GM19395 (cell line): ENCODE measurements around the gene RASL10B.

Source experiments
- ATAC-seq: cut with Tn5 transposase; IDR thresholded peaks from one replicate; pipeline ENCODE4 v1.9.1; 2021; ENCODE audit warnings: mild to moderate bottlenecking, moderate library complexity; ENCODE audit not compliant: unreplicated experiment

Gene RASL10B

GRCh38 chr17:35716897-35717465 lies 14.5 kb upstream of the RASL10B start:
- no peak for ATAC-seq

GRCh38 chr17:35717475-35717874 lies 14.0 kb upstream of the RASL10B start:
- ATAC-seq, result no peak

- ATAC-seq, result no peak
These were observed 7.7 kb upstream of the RASL10B start for GRCh38 chr17:35723735-35724134.

- no peak for ATAC-seq
These were observed 6.4 kb upstream of the RASL10B start for GRCh38 chr17:35725058-35725457.

- no peak for ATAC-seq
These were observed 5.7 kb upstream of the RASL10B start for GRCh38 chr17:35725802-35726126.

GRCh38 chr17:35726127-35726952 lies 5.1 kb upstream of the RASL10B start:
- ATAC-seq, result no peak

- no peak for ATAC-seq
These were observed 4.4 kb upstream of the RASL10B start for GRCh38 chr17:35726953-35727460.

- no peak for ATAC-seq
These were observed 3.8 kb upstream of the RASL10B start for GRCh38 chr17:35727635-35728034.

GRCh38 chr17:35728551-35728950 lies 2.9 kb upstream of the RASL10B start:
- ATAC-seq, result no peak

GRCh38 chr17:35729405-35729833 lies 2.0 kb upstream of the RASL10B start:
- ATAC-seq, result no peak

GRCh38 chr17:35730400-35731005 lies 936 bp upstream of the RASL10B start:
- no peak for ATAC-seq

- ATAC-seq, result no peak
These were observed 722 bp downstream of the RASL10B start for GRCh38 chr17:35731917-35732805.

GRCh38 chr17:35732806-35733136 lies 1.3 kb downstream of the RASL10B start:
- ATAC-seq, result no peak

- no peak for ATAC-seq
These were observed 1.9 kb downstream of the RASL10B start for GRCh38 chr17:35733366-35733765.

GRCh38 chr17:35734396-35734795 lies 3.0 kb downstream of the RASL10B start:
- no peak for ATAC-seq

GRCh38 chr17:35735036-35735805 lies 3.8 kb downstream of the RASL10B start:
- ATAC-seq, result no peak

GRCh38 chr17:35736236-35736635 lies 4.8 kb downstream of the RASL10B start:
- no peak for ATAC-seq

- ATAC-seq, result no peak
These were observed 7.2 kb downstream of the RASL10B start for GRCh38 chr17:35738519-35739133.

GRCh38 chr17:35740216-35740615 lies 8.8 kb downstream of the RASL10B start:
- ATAC-seq, result no peak
